Measurements from ENCODE around the gene SLC25A18.
A peak's percentile ranks its signal among the peaks of the same experiment; 100 is the strongest.

DNA sequence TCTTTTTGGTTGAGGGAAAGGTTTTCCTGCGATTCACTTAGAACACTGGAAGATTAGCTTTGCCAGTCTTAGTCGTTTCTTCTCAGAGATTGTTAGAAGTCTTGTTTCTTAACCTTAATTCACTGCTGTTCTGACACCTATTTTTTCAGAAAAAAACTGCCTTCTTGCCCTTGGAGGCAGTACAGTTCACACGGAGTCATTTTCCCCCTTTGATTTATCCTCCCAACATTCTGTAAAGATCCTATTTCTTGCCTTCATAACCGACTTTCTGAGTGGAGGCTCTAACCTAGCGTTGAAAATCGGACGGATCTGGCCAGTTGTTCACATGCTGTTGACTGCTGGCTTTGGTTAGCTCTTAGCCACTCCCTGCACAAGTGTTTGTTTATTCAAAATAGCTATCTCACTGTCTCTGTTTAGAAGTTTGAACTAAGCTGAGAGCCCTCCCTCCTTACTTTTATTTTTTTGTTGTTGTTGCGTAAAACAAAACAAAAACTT lies 76.0 kb downstream of the SLC25A18 start:
- TF ChIP-seq, protein P1, sequence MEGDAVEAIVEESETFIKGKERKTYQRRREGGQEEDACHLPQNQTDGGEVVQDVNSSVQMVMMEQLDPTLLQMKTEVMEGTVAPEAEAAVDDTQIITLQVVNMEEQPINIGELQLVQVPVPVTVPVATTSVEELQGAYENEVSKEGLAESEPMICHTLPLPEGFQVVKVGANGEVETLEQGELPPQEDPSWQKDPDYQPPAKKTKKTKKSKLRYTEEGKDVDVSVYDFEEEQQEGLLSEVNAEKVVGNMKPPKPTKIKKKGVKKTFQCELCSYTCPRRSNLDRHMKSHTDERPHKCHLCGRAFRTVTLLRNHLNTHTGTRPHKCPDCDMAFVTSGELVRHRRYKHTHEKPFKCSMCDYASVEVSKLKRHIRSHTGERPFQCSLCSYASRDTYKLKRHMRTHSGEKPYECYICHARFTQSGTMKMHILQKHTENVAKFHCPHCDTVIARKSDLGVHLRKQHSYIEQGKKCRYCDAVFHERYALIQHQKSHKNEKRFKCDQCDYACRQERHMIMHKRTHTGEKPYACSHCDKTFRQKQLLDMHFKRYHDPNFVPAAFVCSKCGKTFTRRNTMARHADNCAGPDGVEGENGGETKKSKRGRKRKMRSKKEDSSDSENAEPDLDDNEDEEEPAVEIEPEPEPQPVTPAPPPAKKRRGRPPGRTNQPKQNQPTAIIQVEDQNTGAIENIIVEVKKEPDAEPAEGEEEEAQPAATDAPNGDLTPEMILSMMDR (IDR thresholded peaks at IDR 0.05) = no peak
- TF ChIP-seq POLR2A (IDR thresholded peaks at IDR 0.05) = peak in 1 of 4 donors; percentile 34

All from esophagus squamous epithelium (tissue), 4 donors.